Lung (tissue), 12 donors: ENCODE measurements around the gene CDH24. TPM values are rescaled to one million over a fixed set of nuclear protein-coding genes. Genes with fewer than 3 reads are reported as not detected.
"Not testable (repeated sequence)": the region's sequence is repeated elsewhere in the genome, so short reads cannot be mapped to it uniquely, and the experiment has no call there.

ENCODE experiments used
- ATAC-seq: fragments of 200-7000 bp; cut with Tn5 transposase; one replicate; pipeline ENCODE4 v1.9.1; 2020; ENCODE audit warnings: moderate number of reproducible peaks; ENCODE audit not compliant: insufficient read depth, low FRiP score
- DNase-seq, 3 donors: peaks; one replicate each; pipeline ENCODE4 v3.0.0-alpha.2; 2013 to 2017
- H3K27ac ChIP-seq, 2 donors: one replicate each; pipeline ENCODE4 v1.5.1; 2013; ENCODE audit warnings: mild to moderate bottlenecking in 2 of 2, moderate library complexity in 2 of 2, control low read depth in 1 of 2, inconsistent platforms in 1 of 2, low read depth in 1 of 2, low read length in 1 of 2
- H3K27me3 ChIP-seq, 3 donors: one replicate each; pipeline ENCODE4 v1.5.1; 2013; ENCODE audit warnings: low read length in 2 of 3; ENCODE audit not compliant: control insufficient read depth in 3 of 3, insufficient read depth in 3 of 3
- H3K36me3 ChIP-seq, 4 donors: one replicate each; pipeline ENCODE4 v1.5.1; 2013; ENCODE audit warnings: low read length in 4 of 4, mild to moderate bottlenecking in 1 of 4, moderate library complexity in 1 of 4; ENCODE audit not compliant: control insufficient read depth in 4 of 4, insufficient read depth in 4 of 4
- H3K4me1 ChIP-seq, 5 donors: one replicate each; pipeline ENCODE4 v1.5.1; 2013; ENCODE audit warnings: low read length in 5 of 5, mild to moderate bottlenecking in 2 of 5, moderate library complexity in 1 of 5; ENCODE audit not compliant: control insufficient read depth in 5 of 5, insufficient read depth in 5 of 5
- H3K4me3 ChIP-seq: one replicate; pipeline ENCODE4 v1.5.1; 2013; ENCODE audit warnings: mild to moderate bottlenecking, control low read depth, moderate library complexity
- H3K9ac ChIP-seq, 2 donors: one replicate each; pipeline ENCODE4 v1.5.1; 2013; ENCODE audit warnings: low read length in 2 of 2, control low read depth in 1 of 2; ENCODE audit not compliant: insufficient read depth in 1 of 2
- H3K9me3 ChIP-seq, 4 donors: one replicate each; pipeline ENCODE4 v1.5.1; 2013; ENCODE audit warnings: low read length in 3 of 4, mild to moderate bottlenecking in 1 of 4, moderate library complexity in 1 of 4; ENCODE audit not compliant: control insufficient read depth in 4 of 4, insufficient read depth in 3 of 4
- WGBS, 2 donors: extraction: QIAGEN DNeasy Blood & Tissue Kit; methylation state at CpG; one replicate each; pipeline ENCODE4 v1.1.7; 2013; 5-methylcytosine and 5-hydroxymethylcytosine counted together
- polyA plus RNA-seq, 2 donors: library from polyadenylated mRNA; stranded (reverse); fragments of 200-250 nt; gene quantifications; one replicate each; pipeline ENCODE4 v1.2.1, GENCODE V29; 2013
- total RNA-seq, 2 donors: library from RNA; depleted of rRNA in 1 of 2; stranded (reverse); fragments of >200 nt in 1 of 2; gene quantifications; one replicate each; pipeline ENCODE4 v1.2.1, GENCODE V29; 2014 to 2021
- TF ChIP-seq, protein P1 (sequence below): IDR thresholded peaks from 2 replicates; pipeline ENCODE4 v1.5.1; 2012; ENCODE audit warnings: mild to moderate bottlenecking; ENCODE audit errors: control extremely low read depth, extremely low read depth
- donor health status: control.
- donor health status: control.
- donor health status: Bipolar disorder and iron deficiency.
- donor health status: healthy.
- donor health status: DM: yes; HTN: yes; CAD: no.

CDH24 gene
- total and polyA plus RNA-seq, 4 donors = 2.0 to 4.8 (median 4.4) TPM

- WGBS, 2 donors = 54 to 78% methylated on average over 4 of the region's 4 CpGs
- Histone ChIP-seq H3K4me1 (no peaks in the 10 kb centered on the region), H3K27me3 (no peaks in the 10 kb centered on the region), H3K4me3 (no peak overlapping the region), H3K9ac (no peak overlapping the region), H3K9me3 (no peaks in the 10 kb centered on the region), H3K27ac (no peak overlapping the region), H3K36me3 (no peaks in the 10 kb centered on the region)
- TF ChIP-seq, protein P1, sequence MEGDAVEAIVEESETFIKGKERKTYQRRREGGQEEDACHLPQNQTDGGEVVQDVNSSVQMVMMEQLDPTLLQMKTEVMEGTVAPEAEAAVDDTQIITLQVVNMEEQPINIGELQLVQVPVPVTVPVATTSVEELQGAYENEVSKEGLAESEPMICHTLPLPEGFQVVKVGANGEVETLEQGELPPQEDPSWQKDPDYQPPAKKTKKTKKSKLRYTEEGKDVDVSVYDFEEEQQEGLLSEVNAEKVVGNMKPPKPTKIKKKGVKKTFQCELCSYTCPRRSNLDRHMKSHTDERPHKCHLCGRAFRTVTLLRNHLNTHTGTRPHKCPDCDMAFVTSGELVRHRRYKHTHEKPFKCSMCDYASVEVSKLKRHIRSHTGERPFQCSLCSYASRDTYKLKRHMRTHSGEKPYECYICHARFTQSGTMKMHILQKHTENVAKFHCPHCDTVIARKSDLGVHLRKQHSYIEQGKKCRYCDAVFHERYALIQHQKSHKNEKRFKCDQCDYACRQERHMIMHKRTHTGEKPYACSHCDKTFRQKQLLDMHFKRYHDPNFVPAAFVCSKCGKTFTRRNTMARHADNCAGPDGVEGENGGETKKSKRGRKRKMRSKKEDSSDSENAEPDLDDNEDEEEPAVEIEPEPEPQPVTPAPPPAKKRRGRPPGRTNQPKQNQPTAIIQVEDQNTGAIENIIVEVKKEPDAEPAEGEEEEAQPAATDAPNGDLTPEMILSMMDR = no peak
- ATAC-seq = no peak
- no peak for DNase-seq
These were observed 41.7 kb downstream of the CDH24 start for GRCh38 chr14:23015618-23016017.

- H3K4me3 ChIP-seq, H3K36me3 ChIP-seq, H3K9ac ChIP-seq, DNase-seq, H3K4me1 ChIP-seq, ATAC-seq, H3K27me3 ChIP-seq, H3K9me3 ChIP-seq, H3K27ac ChIP-seq: not testable (repeated sequence)
- WGBS, 2 donors = 93 to 95% methylated on average over 5 of the region's 5 CpGs
These were observed 43.6 kb downstream of the CDH24 start for GRCh38 chr14:23013749-23014054.

- DNase-seq = no peak
These were observed 44.1 kb downstream of the CDH24 start for GRCh38 chr14:23013054-23013748.

GRCh38 chr14:23009939-23010726, 47.2 kb downstream of the CDH24 start, which contains the start of gene C14orf93:
C14orf93 (minus strand) TSS chr14:23010143; CDS start chr14:22999023, 11,120 bp downstream.
- Histone ChIP-seq H3K4me1 (peaks cover 0 to 33% (median 4%) of the 10 kb centered on the region in 5 donors), H3K36me3 (peaks cover 0 to 3% (median 0%) of the 10 kb centered on the region in 4 donors), H3K9me3 (no peaks in the 10 kb centered on the region), H3K4me3 (peak within 1 kb of the TSS; percentile 49), H3K27me3 (no peaks in the 10 kb centered on the region), H3K9ac (peak within 1 kb of the TSS; percentile 41 to 87), H3K27ac (peak within 1 kb of the TSS; percentile 87 to 88)
- TF ChIP-seq, protein P1 = no peak
- ATAC-seq = peak; percentile 48
- 2 to 3% methylated on average over 34 to 40 of the region's 40 CpGs for WGBS, 2 donors
- DNase-seq = peak; percentile 85 to 91 (median 87)

More at GRCh38 chr14:23013054-23013748, 44.1 kb downstream of the CDH24 start:
- Histone ChIP-seq H3K4me1 (peaks cover 0 to 14% (median 3%) of the 10 kb centered on the region in 5 donors), H3K4me3 (no peak overlapping the region), H3K9ac (no peak overlapping the region), H3K27ac (no peak overlapping the region), H3K9me3 (no peaks in the 10 kb centered on the region), H3K27me3 (no peaks in the 10 kb centered on the region), H3K36me3 (no peaks in the 10 kb centered on the region)
- TF ChIP-seq, protein P1 = no peak
- no peak for ATAC-seq
- 78 to 90% methylated on average over 6 of the region's 6 CpGs for WGBS, 2 donors
